GM20431 (cell line): ENCODE results near the gene STK36.

Experiments
- in situ Hi-C: fragments of 300-500 bp; cut with MseI, MboI; formaldehyde crosslinking; loops from one replicate; pipeline ENCODE4 v1.15.0; 2020; ENCODE audit warnings: low sequenced_read_pairs; ENCODE audit not compliant: unreplicated experiment

STK36 gene

GRCh38 chr2:218671654-218672566, at the start of gene STK36, which contains the start of gene RNF25:
STK36 (plus strand) TSS chr2:218672086; CDS start chr2:218672830, 744 bp downstream.
RNF25 (minus strand) TSS chr2:218672002; CDS start chr2:218671970, 32 bp downstream.
- in situ Hi-C loops: loop anchor here (25.0 kb wide), 2 partner anchors 165 to 260 kb away; partner anchors contain the start of genes PRKAG3 and VIL1

- in situ Hi-C loops: no loop called here
These were observed 49.1 kb upstream of the STK36 start for GRCh38 chr2:218622606-218623365.

- in situ Hi-C loops: no loop called here
These were observed 48.5 kb upstream of the STK36 start for GRCh38 chr2:218623366-218623705.

- in situ Hi-C loops: no loop called here
These were observed 45.5 kb upstream of the STK36 start for GRCh38 chr2:218626369-218626768.

GRCh38 chr2:218627939-218628338, 43.9 kb upstream of the STK36 start:
- in situ Hi-C loops: no loop called here

GRCh38 chr2:218631837-218632236, 40.0 kb upstream of the STK36 start:
- in situ Hi-C loops: no loop called here

- in situ Hi-C loops: no loop called here
These were observed 36.2 kb upstream of the STK36 start for GRCh38 chr2:218635719-218636118.

GRCh38 chr2:218638372-218638771, 33.5 kb upstream of the STK36 start:
- in situ Hi-C loops: no loop called here

- in situ Hi-C loops: no loop called here
These were observed 29.7 kb upstream of the STK36 start for GRCh38 chr2:218642121-218642656.

- in situ Hi-C loops: no loop called here
These were observed 29.1 kb upstream of the STK36 start for GRCh38 chr2:218642786-218643185.

- in situ Hi-C loops: no loop called here
These were observed 28.1 kb upstream of the STK36 start for GRCh38 chr2:218643751-218644310.

- in situ Hi-C loops: no loop called here
These were observed 27.2 kb upstream of the STK36 start for GRCh38 chr2:218644721-218645120.

GRCh38 chr2:218645126-218645525, 26.8 kb upstream of the STK36 start:
- in situ Hi-C loops: no loop called here

GRCh38 chr2:218648088-218648786, 23.6 kb upstream of the STK36 start:
- in situ Hi-C loops: no loop called here

- in situ Hi-C loops: no loop called here
These were observed 23.1 kb upstream of the STK36 start for GRCh38 chr2:218648787-218649100.

GRCh38 chr2:218655751-218656150, 16.1 kb upstream of the STK36 start:
- in situ Hi-C loops: loop anchor here (25.0 kb wide), 2 partner anchors 182 to 243 kb away; partner anchors contain the start of genes PRKAG3 and VIL1

GRCh38 chr2:218658671-218659257, 13.1 kb upstream of the STK36 start:
- in situ Hi-C loops: loop anchor here (25.0 kb wide), 2 partner anchors 179 to 246 kb away; partner anchors contain the start of genes PRKAG3 and VIL1

- in situ Hi-C loops: loop anchor here (25.0 kb wide), 2 partner anchors 178 to 247 kb away; partner anchors contain the start of genes PRKAG3 and VIL1
These were observed 12.5 kb upstream of the STK36 start, which contains the start of the genes BCS1L and ZNF142 for GRCh38 chr2:218659258-218659987. BCS1L (plus strand) TSS chr2:218659683; CDS start chr2:218660988, 1,305 bp downstream. ZNF142 (minus strand) TSS chr2:218659623; CDS start chr2:218656429, 3,194 bp downstream.
